K562 (cell line): ENCODE data around the gene PQBP1. TPM values are rescaled to one million over a fixed set of nuclear protein-coding genes. Genes with fewer than 3 reads are reported as not detected.

Experiments used
- ARID1B ChIP-seq: fragments of 450-650 bp; IDR thresholded peaks from 2 replicates; pipeline ENCODE4 v1.6.1; 2016; ENCODE audit warnings: antibody characterized with exemption, mild to moderate bottlenecking, inconsistent platforms
- CCNT2 ChIP-seq: IDR thresholded peaks from 2 replicates; pipeline ENCODE4 v1.6.1; 2011; ENCODE audit warnings: borderline replicate concordance, low read depth, mild to moderate bottlenecking, moderate library complexity, mixed read lengths, low read length; ENCODE audit not compliant: insufficient read length; ENCODE audit errors: extremely low read depth
- DDX20 ChIP-seq: fragments of 450-650 bp; IDR thresholded peaks from 2 replicates; pipeline ENCODE4 v1.6.1; 2016; ENCODE audit warnings: missing genetic modification characterization, low read depth, mild to moderate bottlenecking, missing compliant biosample characterization, moderate library complexity
- HMG20B ChIP-seq: fragments of 250-450 bp; sonication (Bioruptor Pico); IDR thresholded peaks from 2 replicates; pipeline ENCODE4 v1.5.0; 2021; ENCODE audit warnings: mild to moderate bottlenecking
- SMARCE1 ChIP-seq: fragments of 450-650 bp; IDR thresholded peaks from 2 replicates; pipeline ENCODE4 v1.7.1; 2016; ENCODE audit warnings: mild to moderate bottlenecking
- ZNF274 ChIP-seq: IDR thresholded peaks from 2 replicates; pipeline ENCODE4 v1.6.1; 2011; ENCODE audit warnings: low read depth, mild to moderate bottlenecking, low read length, moderate library complexity, borderline replicate concordance
- polyA plus RNA-seq, 8 experiments: library from polyadenylated mRNA; depleted of rRNA in 4 of 8; stranded (reverse) in 5 of 8; unstranded in 3 of 8; fragments of >200 nt; fragmentation: Nextera tagmentation in 2 of 8; fragmentation: Illumina TruSeq in 1 of 8; extraction: Ambion mirVana in 2 of 8; extraction: Trizol in 1 of 8; gene quantifications; 2 replicates each; pipeline versions ENCODE4 v1.2.1 to v1.2.3, GENCODE V29; 2011 to 2014; ENCODE audit warnings: inconsistent platforms in 1 of 8, missing spikeins in 1 of 8
- total RNA-seq, 7 experiments: library from RNA; depleted of rRNA in 6 of 7; stranded (reverse); fragments of >200 nt in 6 of 7; fragmentation: Illumina TruSeq in 2 of 7; extraction: Trizol in 2 of 7; gene quantifications; 2 replicates each; pipeline versions ENCODE4 v1.2.1 to v1.2.3, GENCODE V29; 2011 to 2021; ENCODE audit warnings: low replicate concordance in 1 of 7
- TF ChIP-seq, protein P1 (sequence below): sonication (generic); formaldehyde crosslinking; IDR thresholded peaks from 2 replicates; pipeline ENCODE4 v1.8.1; 2023; ENCODE audit warnings: mild to moderate bottlenecking, missing genetic modification reagents
- TF ChIP-seq, protein P2 (sequence below), 2 experiments: fragments of 450-650 bp in 1 of 2; IDR thresholded peaks; 2 replicates each; pipeline ENCODE4 v1.6.1; 2011 to 2017; ENCODE audit warnings: low read depth in 2 of 2, antibody characterized with exemption in 1 of 2, borderline replicate concordance in 1 of 2, low read length in 1 of 2, mild to moderate bottlenecking in 1 of 2, mixed read lengths in 1 of 2; ENCODE audit not compliant: control insufficient read depth in 1 of 2
- TF ChIP-seq, protein P3 (sequence below): fragments of 450-650 bp; IDR thresholded peaks from 2 replicates; pipeline ENCODE4 v1.6.1; 2016; ENCODE audit warnings: low read depth
- TF ChIP-seq, protein P4 (sequence below): fragments of 250-450 bp; sonication (Bioruptor Pico); IDR thresholded peaks from 2 replicates; pipeline ENCODE4 v1.5.1; 2021; ENCODE audit warnings: mild to moderate bottlenecking

PQBP1 gene
- total and polyA plus RNA-seq, 9 of the 15 experiments (the other 6 are each of a cell fraction or from before 2014, with no cell fraction given), result 41.3 to 262 (median 112) TPM

DNA sequence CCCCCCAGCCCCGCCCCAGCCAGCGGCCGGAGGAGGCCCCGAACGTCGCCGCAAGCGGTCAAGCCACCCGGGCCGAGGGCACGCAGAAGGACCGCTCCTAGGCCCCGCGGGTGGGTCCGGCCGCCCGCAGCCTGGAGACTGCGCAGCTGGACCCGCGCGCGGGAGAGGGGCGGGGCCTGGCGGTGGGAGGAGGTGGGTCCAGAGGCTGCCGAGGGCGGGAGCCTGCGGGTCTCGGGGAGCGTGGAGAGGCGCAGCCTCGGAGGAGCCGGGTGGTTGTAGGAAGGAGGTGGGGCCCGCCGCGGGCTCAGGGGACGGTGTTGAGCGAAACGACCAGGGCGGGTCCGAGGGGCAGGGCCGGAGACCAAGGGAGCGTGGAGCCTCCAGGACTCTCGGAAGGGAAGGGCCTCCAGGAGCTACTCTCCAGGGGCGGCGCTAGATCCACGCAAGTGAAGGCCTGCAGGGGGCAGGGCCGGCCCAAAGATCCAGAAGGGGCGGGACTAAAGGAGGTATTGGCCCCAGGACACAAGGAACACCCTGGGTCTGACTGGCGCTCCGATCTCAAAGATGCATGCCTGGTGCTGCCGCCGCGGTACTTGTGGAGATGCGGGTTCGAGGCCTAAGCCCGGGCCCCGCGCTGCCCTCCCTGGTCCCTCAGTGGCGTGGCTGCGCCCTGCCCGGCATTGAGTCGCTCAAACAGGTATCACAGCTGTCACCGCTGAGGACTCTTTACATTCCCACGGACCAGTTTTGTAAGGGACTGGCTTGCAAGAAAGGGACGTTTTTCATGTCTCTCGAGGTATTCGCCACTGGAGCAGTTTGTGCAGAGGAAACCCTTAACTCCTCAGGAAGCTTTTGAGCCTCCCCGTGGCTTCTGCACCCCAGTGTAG, 6.1 kb upstream of the PQBP1 start (continued):
- TF ChIP-seq, protein P1, sequence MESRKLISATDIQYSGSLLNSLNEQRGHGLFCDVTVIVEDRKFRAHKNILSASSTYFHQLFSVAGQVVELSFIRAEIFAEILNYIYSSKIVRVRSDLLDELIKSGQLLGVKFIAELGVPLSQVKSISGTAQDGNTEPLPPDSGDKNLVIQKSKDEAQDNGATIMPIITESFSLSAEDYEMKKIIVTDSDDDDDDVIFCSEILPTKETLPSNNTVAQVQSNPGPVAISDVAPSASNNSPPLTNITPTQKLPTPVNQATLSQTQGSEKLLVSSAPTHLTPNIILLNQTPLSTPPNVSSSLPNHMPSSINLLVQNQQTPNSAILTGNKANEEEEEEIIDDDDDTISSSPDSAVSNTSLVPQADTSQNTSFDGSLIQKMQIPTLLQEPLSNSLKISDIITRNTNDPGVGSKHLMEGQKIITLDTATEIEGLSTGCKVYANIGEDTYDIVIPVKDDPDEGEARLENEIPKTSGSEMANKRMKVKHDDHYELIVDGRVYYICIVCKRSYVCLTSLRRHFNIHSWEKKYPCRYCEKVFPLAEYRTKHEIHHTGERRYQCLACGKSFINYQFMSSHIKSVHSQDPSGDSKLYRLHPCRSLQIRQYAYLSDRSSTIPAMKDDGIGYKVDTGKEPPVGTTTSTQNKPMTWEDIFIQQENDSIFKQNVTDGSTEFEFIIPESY, result 0 out of 2 replicates have a peak, but pooled peaks have one; percentile 20
- TF ChIP-seq, protein P2, sequence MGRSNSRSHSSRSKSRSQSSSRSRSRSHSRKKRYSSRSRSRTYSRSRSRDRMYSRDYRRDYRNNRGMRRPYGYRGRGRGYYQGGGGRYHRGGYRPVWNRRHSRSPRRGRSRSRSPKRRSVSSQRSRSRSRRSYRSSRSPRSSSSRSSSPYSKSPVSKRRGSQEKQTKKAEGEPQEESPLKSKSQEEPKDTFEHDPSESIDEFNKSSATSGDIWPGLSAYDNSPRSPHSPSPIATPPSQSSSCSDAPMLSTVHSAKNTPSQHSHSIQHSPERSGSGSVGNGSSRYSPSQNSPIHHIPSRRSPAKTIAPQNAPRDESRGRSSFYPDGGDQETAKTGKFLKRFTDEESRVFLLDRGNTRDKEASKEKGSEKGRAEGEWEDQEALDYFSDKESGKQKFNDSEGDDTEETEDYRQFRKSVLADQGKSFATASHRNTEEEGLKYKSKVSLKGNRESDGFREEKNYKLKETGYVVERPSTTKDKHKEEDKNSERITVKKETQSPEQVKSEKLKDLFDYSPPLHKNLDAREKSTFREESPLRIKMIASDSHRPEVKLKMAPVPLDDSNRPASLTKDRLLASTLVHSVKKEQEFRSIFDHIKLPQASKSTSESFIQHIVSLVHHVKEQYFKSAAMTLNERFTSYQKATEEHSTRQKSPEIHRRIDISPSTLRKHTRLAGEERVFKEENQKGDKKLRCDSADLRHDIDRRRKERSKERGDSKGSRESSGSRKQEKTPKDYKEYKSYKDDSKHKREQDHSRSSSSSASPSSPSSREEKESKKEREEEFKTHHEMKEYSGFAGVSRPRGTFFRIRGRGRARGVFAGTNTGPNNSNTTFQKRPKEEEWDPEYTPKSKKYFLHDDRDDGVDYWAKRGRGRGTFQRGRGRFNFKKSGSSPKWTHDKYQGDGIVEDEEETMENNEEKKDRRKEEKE (IDR thresholded peaks at IDR 0.05; ENCODE audit: borderline replicate concordance in 1 of 2, control insufficient read depth in 1 of 2, low read depth in 2 of 2, low read length in 1 of 2), result no peak
- TF ChIP-seq CCNT2 (peak; percentile 39), DDX20 (tag) (no peak), HMG20B (CRISPR knock-in tag) (no peak), ZNF274 (no peak), ARID1B (no peak), SMARCE1 (no peak)
- TF ChIP-seq, protein P3, sequence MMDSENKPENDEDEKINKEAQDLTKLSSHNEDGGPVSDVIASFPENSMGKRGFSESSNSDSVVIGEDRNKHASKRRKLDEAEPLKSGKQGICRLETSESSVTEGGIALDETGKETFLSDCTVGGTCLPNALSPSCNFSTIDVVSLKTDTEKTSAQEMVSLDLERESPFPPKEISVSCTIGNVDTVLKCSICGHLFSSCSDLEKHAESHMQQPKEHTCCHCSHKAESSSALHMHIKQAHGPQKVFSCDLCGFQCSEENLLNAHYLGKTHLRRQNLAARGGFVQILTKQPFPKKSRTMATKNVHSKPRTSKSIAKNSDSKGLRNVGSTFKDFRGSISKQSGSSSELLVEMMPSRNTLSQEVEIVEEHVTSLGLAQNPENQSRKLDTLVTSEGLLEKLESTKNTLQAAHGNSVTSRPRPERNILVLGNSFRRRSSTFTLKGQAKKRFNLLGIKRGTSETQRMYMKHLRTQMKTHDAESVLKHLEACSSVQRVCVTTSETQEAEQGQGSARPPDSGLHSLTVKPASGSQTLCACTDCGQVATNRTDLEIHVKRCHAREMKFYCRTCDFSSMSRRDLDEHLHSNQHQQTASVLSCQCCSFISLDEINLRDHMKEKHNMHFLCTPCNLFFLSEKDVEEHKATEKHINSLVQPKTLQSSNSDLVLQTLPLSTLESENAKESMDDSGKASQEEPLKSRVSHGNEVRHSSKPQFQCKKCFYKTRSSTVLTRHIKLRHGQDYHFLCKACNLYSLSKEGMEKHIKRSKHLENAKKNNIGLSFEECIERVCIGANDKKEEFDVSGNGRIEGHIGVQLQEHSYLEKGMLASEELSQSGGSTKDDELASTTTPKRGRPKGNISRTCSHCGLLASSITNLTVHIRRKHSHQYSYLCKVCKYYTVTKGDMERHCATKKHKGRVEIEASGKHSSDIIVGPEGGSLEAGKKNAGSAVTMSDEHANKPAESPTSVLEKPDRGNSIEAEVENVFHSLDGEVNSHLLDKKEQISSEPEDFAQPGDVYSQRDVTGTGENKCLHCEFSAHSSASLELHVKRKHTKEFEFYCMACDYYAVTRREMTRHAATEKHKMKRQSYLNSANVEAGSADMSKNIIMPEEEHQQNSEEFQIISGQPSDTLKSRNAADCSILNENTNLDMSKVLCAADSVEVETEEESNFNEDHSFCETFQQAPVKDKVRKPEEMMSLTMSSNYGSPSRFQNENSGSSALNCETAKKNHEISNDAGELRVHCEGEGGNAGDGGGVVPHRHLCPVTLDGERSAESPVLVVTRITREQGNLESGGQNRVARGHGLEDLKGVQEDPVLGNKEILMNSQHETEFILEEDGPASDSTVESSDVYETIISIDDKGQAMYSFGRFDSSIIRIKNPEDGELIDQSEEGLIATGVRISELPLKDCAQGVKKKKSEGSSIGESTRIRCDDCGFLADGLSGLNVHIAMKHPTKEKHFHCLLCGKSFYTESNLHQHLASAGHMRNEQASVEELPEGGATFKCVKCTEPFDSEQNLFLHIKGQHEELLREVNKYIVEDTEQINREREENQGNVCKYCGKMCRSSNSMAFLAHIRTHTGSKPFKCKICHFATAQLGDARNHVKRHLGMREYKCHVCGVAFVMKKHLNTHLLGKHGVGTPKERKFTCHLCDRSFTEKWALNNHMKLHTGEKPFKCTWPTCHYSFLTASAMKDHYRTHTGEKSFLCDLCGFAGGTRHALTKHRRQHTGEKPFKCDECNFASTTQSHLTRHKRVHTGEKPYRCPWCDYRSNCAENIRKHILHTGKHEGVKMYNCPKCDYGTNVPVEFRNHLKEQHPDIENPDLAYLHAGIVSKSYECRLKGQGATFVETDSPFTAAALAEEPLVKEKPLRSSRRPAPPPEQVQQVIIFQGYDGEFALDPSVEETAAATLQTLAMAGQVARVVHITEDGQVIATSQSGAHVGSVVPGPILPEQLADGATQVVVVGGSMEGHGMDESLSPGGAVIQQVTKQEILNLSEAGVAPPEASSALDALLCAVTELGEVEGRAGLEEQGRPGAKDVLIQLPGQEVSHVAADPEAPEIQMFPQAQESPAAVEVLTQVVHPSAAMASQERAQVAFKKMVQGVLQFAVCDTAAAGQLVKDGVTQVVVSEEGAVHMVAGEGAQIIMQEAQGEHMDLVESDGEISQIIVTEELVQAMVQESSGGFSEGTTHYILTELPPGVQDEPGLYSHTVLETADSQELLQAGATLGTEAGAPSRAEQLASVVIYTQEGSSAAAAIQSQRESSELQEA, result no peak
- TF ChIP-seq, protein P4, sequence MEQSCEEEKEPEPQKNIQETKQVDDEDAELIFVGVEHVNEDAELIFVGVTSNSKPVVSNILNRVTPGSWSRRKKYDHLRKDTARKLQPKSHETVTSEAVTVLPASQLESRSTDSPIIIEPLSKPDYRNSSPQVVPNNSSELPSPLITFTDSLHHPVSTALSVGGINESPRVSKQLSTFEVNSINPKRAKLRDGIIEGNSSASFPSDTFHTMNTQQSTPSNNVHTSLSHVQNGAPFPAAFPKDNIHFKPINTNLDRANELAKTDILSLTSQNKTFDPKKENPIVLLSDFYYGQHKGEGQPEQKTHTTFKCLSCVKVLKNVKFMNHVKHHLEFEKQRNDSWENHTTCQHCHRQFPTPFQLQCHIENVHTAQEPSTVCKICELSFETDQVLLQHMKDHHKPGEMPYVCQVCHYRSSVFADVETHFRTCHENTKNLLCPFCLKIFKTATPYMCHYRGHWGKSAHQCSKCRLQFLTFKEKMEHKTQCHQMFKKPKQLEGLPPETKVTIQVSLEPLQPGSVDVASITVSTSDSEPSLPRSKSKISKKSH (CRISPR knock-in tag), result no peak
